K562 (cell line): ENCODE results near the gene GALR1. TPM values are rescaled to one million over a fixed set of nuclear protein-coding genes. Genes with fewer than 3 reads are reported as not detected.

Experiments
- ATAC-seq: fragments of 200-7000 bp; cut with Tn5 transposase; 3 replicates; pipeline ENCODE4 v1.9.1; 2020; ENCODE audit warnings: moderate library complexity
- BruUV-seq: library from RNA; stranded (reverse); fragments of 400-500 nt; replicated peaks from 2 replicates; lab custom pipeline; 2021; lab: Mats Ljungman, UMichigan
- CTCF ChIA-PET: fragments of 300-600 bp; formaldehyde crosslinking; extraction: SDS; loops from one replicate; lab custom pipeline; 2021; ENCODE audit warnings: low intra/inter-chr PET ratio; lab: Yijun Ruan, JAX
- POLR2A ChIA-PET: fragments of 300-600, 350-650 bp; sonication (Branson Sonifier 250); formaldehyde crosslinking; extraction: SDS; loops from one replicate; lab custom pipeline; 2021; ENCODE audit warnings: antibody characterized with exemption, inconsistent platforms; lab: Yijun Ruan, JAX
- DNase-seq, 4 experiments: peaks; one replicate each; pipeline versions ENCODE4 v3.0.0 to v3.0.0-alpha.2; 2011 to 2018; ENCODE audit warnings: low spot score in 3 of 4, mixed read lengths in 3 of 4; ENCODE audit errors: extremely low read depth in 1 of 4
- FAIRE-seq: peaks from 2 replicates; lab custom pipeline; 2011; peaks lifted over from hg19 to GRCh38; lab: Jason Lieb, UNC
- H2AFZ ChIP-seq: 2 replicates; pipeline ENCODE4 v1.6.0; 2011; ENCODE audit warnings: low read depth, low read length, control low read depth, inconsistent platforms
- H3K27ac ChIP-seq: fragments of 200-600 bp; 3 replicates; pipeline ENCODE4 v1.8.0; 2011; ENCODE audit warnings: low read depth, mild to moderate bottlenecking, control low read depth, inconsistent platforms, low read length, moderate library complexity, mixed read lengths; ENCODE audit errors: extremely low read depth
- H3K27me3 ChIP-seq, 2 experiments: fragments of 300-600 bp in 1 of 2; 2 replicates in 1 of 2; 3 replicates in 1 of 2; pipeline versions ENCODE4 v1.6.0 to v1.8.0; 2011; ENCODE audit warnings: inconsistent platforms in 2 of 2, low read length in 2 of 2, mild to moderate bottlenecking in 1 of 2, mixed read lengths in 1 of 2, moderate library complexity in 1 of 2; ENCODE audit not compliant: control insufficient read depth in 2 of 2, insufficient read depth in 2 of 2
- H3K36me3 ChIP-seq: fragments of 300-600 bp; 3 replicates; pipeline ENCODE4 v1.8.0; 2011; ENCODE audit warnings: mild to moderate bottlenecking, low read length, inconsistent platforms; ENCODE audit not compliant: control insufficient read depth, insufficient read depth
- H3K4me1 ChIP-seq, 2 experiments: fragments of 200-600 bp in 1 of 2; replicated peaks in 1 of 2; 2 replicates in 1 of 2; 3 replicates in 1 of 2; pipeline versions ENCODE4 v1.5.1 to v1.8.0; 2011; ENCODE audit warnings: inconsistent platforms in 2 of 2, low read length in 2 of 2, mild to moderate bottlenecking in 1 of 2, mixed read lengths in 1 of 2, moderate library complexity in 1 of 2; ENCODE audit not compliant: control insufficient read depth in 2 of 2, insufficient read depth in 2 of 2
- H3K4me2 ChIP-seq: 2 replicates; pipeline ENCODE4 v1.6.1; 2011; ENCODE audit warnings: low read length, control low read depth, inconsistent platforms, mixed read lengths; ENCODE audit not compliant: insufficient read depth
- H3K4me3 ChIP-seq: fragments of 200-600 bp; sonication (generic), shearing (Covaris generic); 2 replicates; pipeline ENCODE4 v1.5.1; 2016; ENCODE audit warnings: control low read depth, inconsistent platforms
- H3K79me2 ChIP-seq: fragments of 200-600 bp; 3 replicates; pipeline ENCODE4 v1.8.0; 2011; ENCODE audit warnings: low read length, inconsistent platforms; ENCODE audit not compliant: control insufficient read depth, insufficient read depth
- H3K9ac ChIP-seq, 2 experiments: 2 replicates each; pipeline versions ENCODE4 v1.6.0 to v1.6.1; 2011; ENCODE audit warnings: low read depth in 2 of 2, low read length in 2 of 2, control low read depth in 1 of 2, inconsistent platforms in 1 of 2, mild to moderate bottlenecking in 1 of 2, mixed read lengths in 1 of 2; ENCODE audit not compliant: insufficient read depth in 1 of 2
- H3K9me1 ChIP-seq: one replicate; pipeline ENCODE4 v1.6.0; 2011; ENCODE audit warnings: inconsistent platforms, mild to moderate bottlenecking, low read length, moderate library complexity; ENCODE audit not compliant: control insufficient read depth, insufficient read depth
- H3K9me3 ChIP-seq: replicated peaks from 2 replicates; pipeline ENCODE4 v1.5.1; 2011; ENCODE audit warnings: low read depth, low read length, inconsistent platforms; ENCODE audit not compliant: control insufficient read depth, insufficient read depth
- H4K20me1 ChIP-seq: replicated peaks from 2 replicates; pipeline ENCODE4 v1.6.1; 2011; ENCODE audit warnings: low read length, inconsistent platforms, mixed read lengths; ENCODE audit not compliant: control insufficient read depth, insufficient read depth
- ATF1 ChIP-seq, 2 experiments: fragments of 450-650 bp in 1 of 2; IDR thresholded peaks; 2 replicates each; pipeline ENCODE4 v1.6.1; 2016; ENCODE audit warnings: missing compliant biosample characterization in 1 of 2, missing genetic modification characterization in 1 of 2
- C11orf30 ChIP-seq: fragments of 450-650 bp; IDR thresholded peaks from 2 replicates; pipeline ENCODE4 v1.6.1; 2016; ENCODE audit warnings: low read depth, mild to moderate bottlenecking
- HSF4 ChIP-seq: fragments of 250-450 bp; sonication (Bioruptor Pico); IDR thresholded peaks from 2 replicates; pipeline ENCODE4 v2.1.2; 2022; ENCODE audit warnings: mild to moderate bottlenecking, moderate library complexity, borderline replicate concordance
- ILF3 ChIP-seq: fragments of 450-650 bp; IDR thresholded peaks from 2 replicates; pipeline ENCODE4 v1.6.1; 2018; ENCODE audit warnings: antibody characterized with exemption, mild to moderate bottlenecking, moderate library complexity, borderline replicate concordance
- MAFF ChIP-seq: IDR thresholded peaks from 2 replicates; pipeline ENCODE4 v1.6.1; 2012; ENCODE audit warnings: low read length, improper control_type of control experiment
- MAFG ChIP-seq: fragments of 450-650 bp; conservative IDR thresholded peaks from 2 replicates; pipeline ENCODE4 v1.6.1; 2016; ENCODE audit warnings: missing genetic modification characterization, missing compliant biosample characterization
- MAFK ChIP-seq: IDR thresholded peaks from 2 replicates; pipeline ENCODE4 v1.6.1; 2011; ENCODE audit warnings: low read length, improper control_type of control experiment
- ZNF316 ChIP-seq: fragments of 450-650 bp; IDR thresholded peaks from 2 replicates; pipeline ENCODE4 v1.6.1; 2016
- ZNF561 ChIP-seq: fragments of 450-650 bp; formaldehyde crosslinking; conservative IDR thresholded peaks from 2 replicates; pipeline ENCODE4 v1.4.0; 2020; ENCODE audit warnings: mild to moderate bottlenecking, moderate library complexity
- WGBS: fragments of 100-300 bp; shearing (Covaris generic); methylation state at CpG from one replicate; pipeline ENCODE4 v1.1.6; 2016; ENCODE audit warnings: low coverage, mixed read lengths; ENCODE audit not compliant: insufficient coverage; ENCODE audit errors: missing lambda C conversion rate; 5-methylcytosine and 5-hydroxymethylcytosine counted together
- in situ Hi-C: fragments of 300-500 bp; cut with MboI; formaldehyde crosslinking; loops from 4 replicates; pipeline ENCODE4 v1.15.0; 2018; ENCODE audit warnings: inconsistent platforms, mixed read lengths
- intact Hi-C: fragments of 100-400 bp; cut with micrococcal nuclease; formaldehyde crosslinking; loops from 2 replicates; pipeline ENCODE4 v1.14.2; 2022
- polyA plus RNA-seq, 8 experiments: library from polyadenylated mRNA; depleted of rRNA in 4 of 8; stranded (reverse) in 5 of 8; unstranded in 3 of 8; fragments of >200 nt; fragmentation: Nextera tagmentation in 2 of 8; fragmentation: Illumina TruSeq in 1 of 8; extraction: Ambion mirVana in 2 of 8; extraction: Trizol in 1 of 8; gene quantifications; 2 replicates each; pipeline versions ENCODE4 v1.2.1 to v1.2.3, GENCODE V29; 2011 to 2014; ENCODE audit warnings: inconsistent platforms in 1 of 8, missing spikeins in 1 of 8
- total RNA-seq, 7 experiments: library from RNA; depleted of rRNA in 6 of 7; stranded (reverse); fragments of >200 nt in 6 of 7; fragmentation: Illumina TruSeq in 2 of 7; extraction: Trizol in 2 of 7; gene quantifications; 2 replicates each; pipeline versions ENCODE4 v1.2.1 to v1.2.3, GENCODE V29; 2011 to 2021; ENCODE audit warnings: low replicate concordance in 1 of 7
- TF ChIP-seq, protein P1 (sequence below): sonication (generic); formaldehyde crosslinking; IDR thresholded peaks from 2 replicates; pipeline ENCODE4 v1.8.0; 2022; ENCODE audit warnings: mild to moderate bottlenecking, low read depth, missing genetic modification reagents

GALR1 gene
- total and polyA plus RNA-seq, 9 of the 15 experiments (the other 6 are each of a cell fraction or from before 2014, with no cell fraction given): not detected

- no peaks in the 10 kb centered on the region for H3K27me3 ChIP-seq
- H3K4me2 ChIP-seq: no peak overlapping the region
- ChIA-PET POLR2A (no interaction called here), CTCF (no interaction called here)
- H3K36me3 ChIP-seq: no peaks in the 10 kb centered on the region
- no peaks in the 10 kb centered on the region for H3K9me3 ChIP-seq
- DNase-seq (no peak), ATAC-seq (no peak), FAIRE-seq (no peak)
- in situ Hi-C loops: no loop called here
- H2AFZ ChIP-seq: no peak overlapping the region
- H3K9ac ChIP-seq: no peak overlapping the region
- intact Hi-C loops: no loop called here
- H3K79me2 ChIP-seq: no peaks in the 10 kb centered on the region
- no peaks in the 10 kb centered on the region; a peak in 1 of 5 replicates for H3K4me1 ChIP-seq
- WGBS: 4% methylated on average over 4 of the region's 4 CpGs
- BruUV-seq: no TSS peak
- H3K4me3 ChIP-seq: no peak overlapping the region
- TF ChIP-seq ZNF561 (CRISPR knock-in tag) (no peak), ATF1 (CRISPR knock-in tag; IDR thresholded peaks at IDR 0.05) (no peak), ATF1 (tag; IDR thresholded peaks at IDR 0.05) (no peak)
- H3K27ac ChIP-seq: no peak overlapping the region
- no peaks in the 10 kb centered on the region for H3K9me1 ChIP-seq
- H4K20me1 ChIP-seq: no peaks in the 10 kb centered on the region
Observed at GRCh38 chr18:77316641-77317040, 67.0 kb downstream of the GALR1 start.

GRCh38 chr18:77320971-77321559 lies 71.4 kb downstream of the GALR1 start:
- Histone ChIP-seq H3K27ac (no peak overlapping the region), H3K4me2 (no peak overlapping the region), H3K36me3 (no peaks in the 10 kb centered on the region), H3K79me2 (no peaks in the 10 kb centered on the region), H2AFZ (no peak overlapping the region), H3K9me1 (no peaks in the 10 kb centered on the region), H3K9ac (no peak overlapping the region), H4K20me1 (no peaks in the 10 kb centered on the region), H3K27me3 (peaks cover 0 to 4% of the 10 kb centered on the region in 2 experiments; a peak in 1 of 5 replicates), H3K4me1 (peaks cover 0 to 7% of the 10 kb centered on the region in 2 experiments; a peak in 2 of 5 replicates), H3K9me3 (no peaks in the 10 kb centered on the region), H3K4me3 (no peak overlapping the region)
- POLR2A ChIA-PET: interaction anchor here (1.3 kb wide), 1 partner anchor 8 kb away, joined by 3 read pairs; no protein-coding TSS in a partner anchor
- CTCF ChIA-PET: no interaction called here
- WGBS: 19% methylated on average over 5 of the region's 5 CpGs
- intact Hi-C loops (no loop called here), in situ Hi-C loops (no loop called here)
- no TSS peak for BruUV-seq
- 0 out of 2 replicates have a peak, but pooled peaks have one; percentile 17 for TF ChIP-seq MAFG (tag)
- TF ChIP-seq MAFF: peak; percentile 47
- peak; percentile 65 for TF ChIP-seq ZNF316
- TF ChIP-seq, protein P1, sequence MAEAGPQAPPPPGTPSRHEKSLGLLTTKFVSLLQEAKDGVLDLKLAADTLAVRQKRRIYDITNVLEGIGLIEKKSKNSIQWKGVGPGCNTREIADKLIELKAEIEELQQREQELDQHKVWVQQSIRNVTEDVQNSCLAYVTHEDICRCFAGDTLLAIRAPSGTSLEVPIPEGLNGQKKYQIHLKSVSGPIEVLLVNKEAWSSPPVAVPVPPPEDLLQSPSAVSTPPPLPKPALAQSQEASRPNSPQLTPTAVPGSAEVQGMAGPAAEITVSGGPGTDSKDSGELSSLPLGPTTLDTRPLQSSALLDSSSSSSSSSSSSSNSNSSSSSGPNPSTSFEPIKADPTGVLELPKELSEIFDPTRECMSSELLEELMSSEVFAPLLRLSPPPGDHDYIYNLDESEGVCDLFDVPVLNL (CRISPR knock-in tag): no peak
- TF ChIP-seq C11orf30: peak; percentile 39; the same call in 1 of the 2 replicates
- TF ChIP-seq HSF4 (CRISPR knock-in tag): no peak
- no peak for TF ChIP-seq ILF3
- TF ChIP-seq MAFK: peak; percentile 41; the same call in 1 of the 2 replicates
- ATAC-seq: no peak
- FAIRE-seq: no peak
- no peak for DNase-seq
